H1 (cell line): ENCODE data around the gene STIM2. TPM values are rescaled to one million over a fixed set of nuclear protein-coding genes. Genes with fewer than 3 reads are reported as not detected.

Experiments used
- CTCF ChIA-PET: fragments of 300-600 bp; sonication (Branson Sonifier 250); formaldehyde crosslinking; loops from one replicate; lab custom pipeline; 2021; ENCODE audit not compliant: partially characterized antibody; lab: Charles Lee
- POLR2A ChIA-PET: fragments of 300-600 bp; sonication (Branson Sonifier 250); formaldehyde crosslinking; loops from one replicate; lab custom pipeline; 2021; ENCODE audit warnings: inconsistent platforms; ENCODE audit not compliant: partially characterized antibody; lab: Charles Lee
- DNase-seq, 2 experiments: peaks; one replicate each; pipeline versions ENCODE4 v3.0.0 to v3.0.0-alpha.2; 2010 to 2022; ENCODE audit warnings: low spot score in 2 of 2, low read depth in 1 of 2, mixed read lengths in 1 of 2
- FAIRE-seq: peaks from 2 replicates; lab custom pipeline; 2011; peaks lifted over from hg19 to GRCh38; lab: Jason Lieb, UNC
- H2AFZ ChIP-seq: 2 replicates; pipeline ENCODE4 v1.8.1; 2012; ENCODE audit warnings: low read length, inconsistent platforms
- H2AK5ac ChIP-seq: 2 replicates; pipeline ENCODE4 v1.6.1; 2013; ENCODE audit warnings: low read depth, low read length
- H2BK120ac ChIP-seq: replicated peaks from 2 replicates; pipeline ENCODE3; 2013; ENCODE audit warnings: low read depth, low read length, inconsistent platforms
- H2BK12ac ChIP-seq: 2 replicates; pipeline ENCODE4 v1.6.1; 2013; ENCODE audit warnings: low read depth, low read length
- H2BK15ac ChIP-seq: 2 replicates; pipeline ENCODE4 v1.6.1; 2013; ENCODE audit warnings: low read length
- H2BK20ac ChIP-seq: 2 replicates; pipeline ENCODE4 v1.6.1; 2013; ENCODE audit warnings: low read length
- H2BK5ac ChIP-seq: 2 replicates; pipeline ENCODE4 v1.6.1; 2013; ENCODE audit warnings: low read depth, low read length
- H3K14ac ChIP-seq: 2 replicates; pipeline ENCODE4 v1.6.1; 2013; ENCODE audit warnings: inconsistent platforms; ENCODE audit not compliant: insufficient read length
- H3K18ac ChIP-seq: 2 replicates; pipeline ENCODE4 v1.6.1; 2013; ENCODE audit warnings: low read length; ENCODE audit errors: extremely low read depth
- H3K23ac ChIP-seq: 2 replicates; pipeline ENCODE4 v1.6.1; 2013; ENCODE audit warnings: inconsistent platforms; ENCODE audit not compliant: insufficient read length
- H3K23me2 ChIP-seq: 2 replicates; pipeline ENCODE4 v1.6.1; 2013; ENCODE audit warnings: low read depth, low read length
- H3K27ac ChIP-seq: 2 replicates; pipeline ENCODE4 v1.6.1; 2011; ENCODE audit warnings: low read depth, low read length, inconsistent platforms
- H3K27me3 ChIP-seq, 4 experiments: replicated peaks in 1 of 4; 1 replicate in 1 of 4; 2 replicates in 3 of 4; pipeline versions ENCODE4 v1.6.1 to v1.8.1; 2011 to 2013; ENCODE audit warnings: low read length in 3 of 4, mild to moderate bottlenecking in 3 of 4, inconsistent platforms in 2 of 4, mixed read lengths in 2 of 4, moderate library complexity in 1 of 4; ENCODE audit not compliant: control insufficient read depth in 3 of 4, insufficient read depth in 3 of 4; ENCODE audit errors: extremely low read depth in 1 of 4
- H3K36me3 ChIP-seq, 4 experiments: 2 replicates each; pipeline versions ENCODE4 v1.6.1 to v1.8.1; 2011 to 2013; ENCODE audit warnings: mild to moderate bottlenecking in 4 of 4, low read length in 3 of 4, moderate library complexity in 2 of 4, control low read depth in 1 of 4, inconsistent platforms in 1 of 4; ENCODE audit not compliant: insufficient read depth in 4 of 4, control insufficient read depth in 2 of 4
- H3K4ac ChIP-seq: replicated peaks from 2 replicates; pipeline ENCODE3; 2013; ENCODE audit warnings: low read length, low read depth, mixed read lengths, inconsistent platforms; ENCODE audit not compliant: insufficient read length
- H3K4me1 ChIP-seq, 4 experiments: replicated peaks in 1 of 4; 1 replicate in 1 of 4; 2 replicates in 3 of 4; pipeline versions ENCODE4 v1.6.1 to v1.8.1; 2011 to 2013; ENCODE audit warnings: low read length in 3 of 4, inconsistent platforms in 2 of 4, mixed read lengths in 1 of 4; ENCODE audit not compliant: insufficient read depth in 4 of 4, control insufficient read depth in 3 of 4
- H3K4me2 ChIP-seq, 2 experiments: 2 replicates each; pipeline versions ENCODE4 v1.6.1 to v1.8.1; 2011 to 2013; ENCODE audit warnings: low read depth in 2 of 2, low read length in 2 of 2, control low read depth in 1 of 2, inconsistent platforms in 1 of 2, mild to moderate bottlenecking in 1 of 2; ENCODE audit not compliant: insufficient read depth in 1 of 2
- H3K4me3 ChIP-seq, 4 experiments: fragments of 200-600, 300-600 bp in 1 of 4; sonication (generic), shearing (Covaris generic), sonication (Bioruptor Twin) in 1 of 4; 2 replicates each; pipeline versions ENCODE4 v1.5.1 to v1.8.1; 2011 to 2016; ENCODE audit warnings: low read length in 4 of 4, low read depth in 3 of 4, control low read depth in 2 of 4, inconsistent platforms in 2 of 4, mild to moderate bottlenecking in 2 of 4, mixed read lengths in 1 of 4, moderate library complexity in 1 of 4; ENCODE audit not compliant: insufficient read depth in 2 of 4; ENCODE audit errors: extremely low read depth in 1 of 4
- H3K56ac ChIP-seq: replicated peaks from 2 replicates; pipeline ENCODE3; 2013; ENCODE audit warnings: low read depth, mild to moderate bottlenecking, mixed read lengths, low read length, inconsistent platforms; ENCODE audit not compliant: insufficient read length
- H3K79me1 ChIP-seq: 2 replicates; pipeline ENCODE4 v1.6.1; 2013; ENCODE audit warnings: low read depth, low read length, control low read depth
- H3K79me2 ChIP-seq, 2 experiments: 2 replicates each; pipeline versions ENCODE4 v1.6.1 to v1.8.1; 2012 to 2013; ENCODE audit warnings: low read length in 2 of 2, mild to moderate bottlenecking in 2 of 2, inconsistent platforms in 1 of 2; ENCODE audit not compliant: insufficient read depth in 2 of 2, control insufficient read depth in 1 of 2
- H3K9ac ChIP-seq, 4 experiments: replicated peaks in 1 of 4; 1 replicate in 1 of 4; 2 replicates in 3 of 4; pipeline versions ENCODE4 v1.6.1 to v1.8.1; 2011 to 2013; ENCODE audit warnings: low read depth in 3 of 4, low read length in 3 of 4, control low read depth in 2 of 4, mild to moderate bottlenecking in 2 of 4, moderate library complexity in 2 of 4, inconsistent platforms in 1 of 4; ENCODE audit errors: extremely low read depth in 1 of 4
- H3K9me3 ChIP-seq, 2 experiments: 2 replicates each; pipeline versions ENCODE4 v1.6.1 to v1.8.1; 2012 to 2013; ENCODE audit warnings: mild to moderate bottlenecking in 2 of 2, moderate library complexity in 2 of 2, control low read depth in 1 of 2, inconsistent platforms in 1 of 2, low read depth in 1 of 2, low read length in 1 of 2, mixed read lengths in 1 of 2; ENCODE audit not compliant: insufficient read depth in 2 of 2
- H4K20me1 ChIP-seq, 2 experiments: replicated peaks in 1 of 2; 2 replicates each; pipeline versions ENCODE3 to v1.8.1; 2011 to 2013; ENCODE audit warnings: inconsistent platforms in 2 of 2, low read length in 2 of 2, mild to moderate bottlenecking in 1 of 2; ENCODE audit not compliant: insufficient read depth in 2 of 2, control insufficient read depth in 1 of 2
- H4K5ac ChIP-seq: 2 replicates; pipeline ENCODE4 v1.6.1; 2013; ENCODE audit warnings: low read length, low read depth, mixed read lengths, inconsistent platforms; ENCODE audit not compliant: insufficient read length
- H4K8ac ChIP-seq: 2 replicates; pipeline ENCODE4 v1.8.0; 2013; ENCODE audit warnings: mild to moderate bottlenecking, moderate library complexity, low read length, inconsistent platforms; ENCODE audit not compliant: insufficient read depth; ENCODE audit errors: extremely low read depth
- H4K91ac ChIP-seq: replicated peaks from 2 replicates; pipeline ENCODE3; 2013; ENCODE audit warnings: low read length, mixed read lengths, inconsistent platforms; ENCODE audit not compliant: insufficient read length
- CREB1 ChIP-seq: IDR thresholded peaks from 2 replicates; pipeline ENCODE4 v1.6.1; 2012; ENCODE audit warnings: inconsistent platforms
- EP300 ChIP-seq, 2 experiments: IDR thresholded peaks; 1 replicate in 1 of 2; 2 replicates in 1 of 2; pipeline ENCODE4 v1.6.1; 2011 to 2012; ENCODE audit warnings: low read depth in 2 of 2, low read length in 2 of 2, mild to moderate bottlenecking in 2 of 2, borderline replicate concordance in 1 of 2, inconsistent platforms in 1 of 2, moderate library complexity in 1 of 2
- FOSL1 ChIP-seq: IDR thresholded peaks from 2 replicates; pipeline ENCODE4 v1.6.1; 2011; ENCODE audit warnings: mild to moderate bottlenecking, low read depth, low read length, moderate library complexity; ENCODE audit not compliant: insufficient read depth
- GABPA ChIP-seq: IDR thresholded peaks from 2 replicates; pipeline ENCODE4 v1.6.1; 2011; ENCODE audit warnings: mild to moderate bottlenecking, low read length, moderate library complexity, borderline replicate concordance; ENCODE audit not compliant: insufficient read depth
- HDAC2 ChIP-seq, 2 experiments: fragments of 300-600 bp in 1 of 2; sonication (generic) in 1 of 2; IDR thresholded peaks; 2 replicates each; pipeline ENCODE4 v1.6.1; 2011 to 2012; ENCODE audit warnings: low read depth in 2 of 2, low read length in 2 of 2, mild to moderate bottlenecking in 2 of 2, moderate library complexity in 2 of 2, borderline replicate concordance in 1 of 2, inconsistent platforms in 1 of 2
- KDM1A ChIP-seq: fragments of 200-600, 300-600 bp; sonication (generic); IDR thresholded peaks from 2 replicates; pipeline ENCODE4 v1.7.1; 2016; ENCODE audit warnings: mild to moderate bottlenecking, low read length, borderline replicate concordance
- POLR2A ChIP-seq, 2 experiments: IDR thresholded peaks; 1 replicate in 1 of 2; 2 replicates in 1 of 2; pipeline ENCODE4 v1.6.1; 2011; ENCODE audit warnings: low read depth in 2 of 2, low read length in 2 of 2, mild to moderate bottlenecking in 2 of 2; ENCODE audit errors: control extremely low read depth in 1 of 2
- TAF7 ChIP-seq: optimal IDR thresholded peaks from 2 replicates; pipeline ENCODE3; 2011; ENCODE audit warnings: low read depth, mild to moderate bottlenecking, inconsistent platforms, low read length, moderate library complexity, borderline replicate concordance
- TCF12 ChIP-seq: IDR thresholded peaks from 2 replicates; pipeline ENCODE4 v1.6.1; 2011; ENCODE audit warnings: low read depth, mild to moderate bottlenecking, low read length
- ZNF274 ChIP-seq: IDR thresholded peaks from 2 replicates; pipeline ENCODE4 v1.7.0; 2012; ENCODE audit warnings: low read length, borderline replicate concordance; ENCODE audit errors: extremely low read depth
- WGBS, 2 experiments: shearing (Covaris generic) in 1 of 2; methylation state at CpG; one replicate each; pipeline versions ENCODE4 v1.1.6 to v1.1.7; 2013 to 2015; ENCODE audit warnings: low lambda C conversion rate in 2 of 2, mixed read lengths in 2 of 2, inconsistent platforms in 1 of 2, low coverage in 1 of 2, missing lambda C conversion rate in 1 of 2; ENCODE audit not compliant: insufficient replicate concordance in 2 of 2, insufficient coverage in 1 of 2, insufficient read length in 1 of 2; ENCODE audit errors: extremely low coverage in 1 of 2, missing lambda C conversion rate in 1 of 2; 5-methylcytosine and 5-hydroxymethylcytosine counted together
- polyA plus RNA-seq, 7 experiments: library from polyadenylated mRNA; depleted of rRNA in 3 of 7; stranded (reverse) in 5 of 7; unstranded in 2 of 7; fragments of >200 nt in 5 of 7; fragments of 200-250 nt in 2 of 7; gene quantifications; 1 replicate in 5 of 7; 2 replicates in 1 of 7; 4 replicates in 1 of 7; pipeline versions ENCODE4 v1.2.1 to v1.2.3, GENCODE V29; 2011 to 2013; ENCODE audit warnings: missing spikeins in 2 of 7, mixed read lengths in 2 of 7
- total RNA-seq: library from RNA; stranded (reverse); fragmentation: NEBNext Ultra II Directional; extraction: Animal tissue kit (Norgen Biotek cat#: 25700); gene quantifications from 2 replicates; pipeline ENCODE4 v1.2.1, GENCODE V29; 2021
- TF ChIP-seq, protein P1 (sequence below): IDR thresholded peaks from 2 replicates; pipeline ENCODE4 v1.6.1; 2012; ENCODE audit warnings: inconsistent platforms

STIM2 gene
- total and polyA plus RNA-seq, 2 of the 8 experiments (the other 6 are each of a cell fraction or from before 2014, with no cell fraction given) = 22.9 to 23.0 TPM

- no peak for TF ChIP-seq POLR2A (IDR thresholded peaks at IDR 0.05; ENCODE audit: control extremely low read depth in 1 of 2, low read depth in 2 of 2, low read length in 2 of 2)
Measured at GRCh38 chr4:26829018-26829417, 31.6 kb upstream of the STIM2 start (continued).

DNA sequence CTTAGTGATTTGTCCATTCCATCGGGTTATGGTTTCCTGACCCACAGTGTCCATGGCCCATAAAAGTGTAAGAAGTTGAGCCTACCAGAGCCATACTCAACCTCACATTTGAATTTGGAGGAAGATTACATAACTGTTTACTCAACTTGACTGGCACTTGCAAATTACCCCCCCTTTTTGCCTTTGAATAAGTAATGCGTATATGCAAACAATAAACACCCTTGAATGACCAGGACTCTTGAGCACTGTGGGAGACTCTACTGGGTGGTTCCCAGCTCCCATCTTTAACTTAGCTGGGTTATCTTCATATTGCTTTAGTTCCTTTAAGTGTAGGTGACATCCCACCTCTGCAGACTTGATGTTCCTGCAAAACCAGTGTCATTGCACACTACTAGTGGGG is 30.6 kb upstream of the STIM2 start:
- Histone ChIP-seq H3K9ac (no peak overlapping the region), H3K79me1 (no peaks in the 10 kb centered on the region), H4K5ac (no peak overlapping the region), H4K91ac (no peak overlapping the region), H3K4me1 (peaks cover 0 to 4% (median 2%) of the 10 kb centered on the region in 4 experiments; a peak in 3 of 7 replicates), H3K4ac (no peak overlapping the region), H2BK15ac (no peak overlapping the region), H3K79me2 (no peaks in the 10 kb centered on the region), H4K20me1 (no peaks in the 10 kb centered on the region), H3K18ac (no peak overlapping the region), H3K23ac (no peak overlapping the region), H3K4me2 (no peak overlapping the region), H4K8ac (no peak overlapping the region), H2BK12ac (no peak overlapping the region), H2BK5ac (no peak overlapping the region), H3K27me3 (no peaks in the 10 kb centered on the region), H2BK20ac (no peak overlapping the region), H3K4me3 (no peak overlapping the region), H3K27ac (no peak overlapping the region), H3K56ac (no peak overlapping the region), H3K14ac (no peak overlapping the region), H3K36me3 (no peaks in the 10 kb centered on the region), H3K9me3 (no peaks in the 10 kb centered on the region), H2AFZ (no peak overlapping the region), H2AK5ac (no peak overlapping the region), H3K23me2 (no peaks in the 10 kb centered on the region), H2BK120ac (no peak overlapping the region)
- ChIA-PET POLR2A (no interaction called here), CTCF (no interaction called here)
- no peak for DNase-seq
- no peak for FAIRE-seq
- 81% methylated on average over 2 of the region's 2 CpGs; no CpG with 5 or more reads in 1 of the 2 experiments for WGBS, 2 experiments
- TF ChIP-seq EP300 (IDR thresholded peaks at IDR 0.05; ENCODE audit: borderline replicate concordance in 1 of 2, low read depth in 2 of 2, low read length in 2 of 2) (no peak), GABPA (no peak), TAF7 (no peak), CREB1 (no peak), TCF12 (no peak), ZNF274 (no peak), KDM1A (no peak), FOSL1 (no peak), HDAC2 (IDR thresholded peaks at IDR 0.05; ENCODE audit: borderline replicate concordance in 1 of 2, low read depth in 2 of 2, low read length in 2 of 2) (no peak)
- TF ChIP-seq, protein P1, sequence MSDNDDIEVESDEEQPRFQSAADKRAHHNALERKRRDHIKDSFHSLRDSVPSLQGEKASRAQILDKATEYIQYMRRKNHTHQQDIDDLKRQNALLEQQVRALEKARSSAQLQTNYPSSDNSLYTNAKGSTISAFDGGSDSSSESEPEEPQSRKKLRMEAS = no peak
